ENCODE measurements around the gene NAB2. TPM values are rescaled to one million over a fixed set of nuclear protein-coding genes. Genes with fewer than 3 reads are reported as not detected.

The NAB2 gene
- total and polyA plus RNA-seq, 9 of the 15 experiments (the other 6 are each of a cell fraction or from before 2014, with no cell fraction given): 0.45 to 40.9 (median 20.4) TPM

GRCh38 chr12:57044468-57044867 lies 44.4 kb upstream of the NAB2 start (continued):
- no peak for TF ChIP-seq HOXB6 (CRISPR knock-in tag; IDR thresholded peaks at IDR 0.05; ENCODE audit: borderline replicate concordance)
- TF ChIP-seq ZNF583 (CRISPR knock-in tag; IDR thresholded peaks at IDR 0.05): no peak
- no peak for TF ChIP-seq TEAD1 (CRISPR knock-in tag; IDR thresholded peaks at IDR 0.05)
- TF ChIP-seq KDM1A (IDR thresholded peaks at IDR 0.05): no peak
- TF ChIP-seq BHLHE40 (IDR thresholded peaks at IDR 0.05; ENCODE audit: low read length): no peak
- no peak for TF ChIP-seq MAZ (CRISPR knock-in tag; conservative IDR thresholded peaks at IDR 0.05 in 1 of 2, IDR thresholded peaks at IDR 0.05 in 1 of 2)
- no peak for TF ChIP-seq ZNF197 (CRISPR knock-in tag; IDR thresholded peaks at IDR 0.05; ENCODE audit: low read depth)
- TF ChIP-seq ZNF41 (CRISPR knock-in tag; conservative IDR thresholded peaks at IDR 0.05): no peak

- no peak overlapping the region for H3K4me2 ChIP-seq (ENCODE audit: insufficient read depth, low read length)
- no peak overlapping the region for H2AFZ ChIP-seq (ENCODE audit: low read depth, low read length)
- H3K27ac ChIP-seq (ENCODE audit: extremely low read depth, low read depth, low read length): no peak overlapping the region
- no peak overlapping the region for H3K4me3 ChIP-seq
- no peak for TF ChIP-seq TCF3 (CRISPR knock-in tag; IDR thresholded peaks at IDR 0.05)
- in situ Hi-C loops (cut with MboI) (no loop called here), intact Hi-C loops (cut with micrococcal nuclease) (no loop called here)
- 2% methylated on average over 3 of the region's 3 CpGs for WGBS (ENCODE audit: insufficient coverage, low coverage, missing lambda C conversion rate)
- H3K9me3 ChIP-seq (replicated peaks; ENCODE audit: control insufficient read depth, insufficient read depth, low read depth, low read length): no peaks in the 10 kb centered on the region
- H3K9ac ChIP-seq (ENCODE audit: insufficient read depth in 1 of 2, low read depth in 2 of 2, low read length in 2 of 2): no peak overlapping the region
- no peak for FAIRE-seq
- H4K20me1 ChIP-seq (replicated peaks; ENCODE audit: control insufficient read depth, insufficient read depth, low read length): no peaks in the 10 kb centered on the region; the same call in 1 of the 2 replicates
- no peaks in the 10 kb centered on the region for H3K9me1 ChIP-seq (ENCODE audit: control insufficient read depth, insufficient read depth, low read length)
- peaks cover 13 to 15% of the 10 kb centered on the region in 2 experiments; a peak in 4 of 5 replicates for H3K27me3 ChIP-seq (ENCODE audit: control insufficient read depth in 2 of 2, insufficient read depth in 2 of 2, low read length in 2 of 2)
- BruUV-seq (replicated peaks): no TSS peak
- CTCF ChIA-PET (ENCODE audit: low intra/inter-chr PET ratio): no interaction called here
- no peak for DNase-seq (ENCODE audit: extremely low read depth in 1 of 4, low spot score in 3 of 4)
- peaks cover 1 to 2% of the 10 kb centered on the region in 2 experiments; a peak in 2 of 5 replicates for H3K4me1 ChIP-seq (replicated peaks in 1 of 2; ENCODE audit: control insufficient read depth in 2 of 2, insufficient read depth in 2 of 2, low read length in 2 of 2)
- no peak for ATAC-seq
- POLR2A ChIA-PET: interaction anchor here (1.0 kb wide), 1 partner anchor 408 kb away, joined by 5 read pairs; no protein-coding TSS in a partner anchor
- H3K36me3 ChIP-seq (ENCODE audit: control insufficient read depth, insufficient read depth, low read length): no peaks in the 10 kb centered on the region
- no peaks in the 10 kb centered on the region for H3K79me2 ChIP-seq (ENCODE audit: control insufficient read depth, insufficient read depth, low read length)
Observed at GRCh38 chr12:57044889-57045288, 44.0 kb upstream of the NAB2 start.

Data from K562 (cell line).